HAP-1 (cell line): ENCODE data around the gene TAMALIN.

ENCODE experiments used
- DNase-seq, 2 experiments: peaks; one replicate each; pipeline ENCODE4 v3.0.0-alpha.2; 2016 to 2020; ENCODE audit warnings: low spot score in 2 of 2
- H3K27me3 ChIP-seq: fragments of 250-450 bp; sonication (Bioruptor Pico); 2 replicates; pipeline ENCODE4 v1.5.1; 2020; ENCODE audit warnings: low read depth, mild to moderate bottlenecking, moderate library complexity
- H3K36me3 ChIP-seq: fragments of 250-450 bp; sonication (Bioruptor Pico); replicated peaks from 2 replicates; pipeline ENCODE4 v1.5.1; 2020; ENCODE audit warnings: mild to moderate bottlenecking
- H3K4me1 ChIP-seq: fragments of 250-450 bp; sonication (Bioruptor Pico); 2 replicates; pipeline ENCODE4 v1.5.1; 2020; ENCODE audit warnings: mild to moderate bottlenecking
- H3K4me3 ChIP-seq: fragments of 250-450 bp; sonication (Bioruptor Pico); 2 replicates; pipeline ENCODE4 v1.5.1; 2020; ENCODE audit warnings: mild to moderate bottlenecking, moderate library complexity
- H3K9me3 ChIP-seq: fragments of 250-450 bp; sonication (Bioruptor Pico); 2 replicates; pipeline ENCODE4 v1.5.1; 2020; ENCODE audit warnings: mild to moderate bottlenecking, moderate library complexity
- in situ Hi-C: fragments of 300-500 bp; cut with MboI; formaldehyde crosslinking; loops from 3 replicates; pipeline ENCODE4 v1.14.3; 2020; ENCODE audit warnings: low sequenced_read_pairs, inconsistent platforms, mixed read lengths

Gene TAMALIN

DNA sequence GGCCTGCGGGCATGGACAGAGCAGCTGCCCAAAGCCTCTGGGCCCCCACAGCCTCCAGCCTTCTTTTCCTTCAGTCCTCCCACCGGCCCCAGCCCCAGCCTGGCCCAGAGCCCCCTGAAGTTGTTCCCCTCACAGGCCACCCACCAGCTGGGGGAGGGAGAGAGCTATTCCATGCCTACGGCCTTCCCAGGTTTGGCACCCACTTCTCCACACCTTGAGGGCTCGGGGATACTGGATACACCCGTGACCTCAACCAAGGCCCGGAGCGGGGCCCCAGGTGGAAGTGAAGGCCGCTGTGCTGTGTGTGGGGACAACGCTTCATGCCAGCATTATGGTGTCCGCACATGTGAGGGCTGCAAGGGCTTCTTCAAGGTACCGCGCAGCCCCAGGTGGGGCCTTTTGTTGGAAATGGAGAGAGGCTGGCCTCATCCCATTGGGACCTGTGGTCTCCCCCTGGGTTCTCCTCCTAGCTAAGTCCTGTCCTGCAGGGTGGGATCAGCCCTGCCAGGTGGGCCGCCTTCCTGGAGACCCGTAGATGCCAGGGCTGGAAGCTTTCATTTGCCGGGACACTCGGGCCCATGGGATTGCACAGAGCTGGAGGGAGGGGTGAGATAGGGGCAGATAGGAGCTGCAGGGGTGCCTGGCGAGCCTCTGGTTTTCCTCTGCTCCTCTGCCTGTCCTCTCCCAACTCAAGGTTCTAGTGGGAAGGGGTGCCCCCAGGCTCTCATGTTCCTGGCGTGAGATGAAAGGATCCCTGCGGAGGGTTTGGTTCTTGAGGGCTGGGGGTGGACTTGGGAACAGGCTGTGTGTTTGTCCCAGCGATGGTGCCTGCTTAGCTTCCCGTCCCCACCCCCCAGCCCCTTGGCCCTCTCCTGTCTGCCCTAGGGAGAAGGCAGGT is 48.3 kb downstream of the TAMALIN start:
- in situ Hi-C loops = no loop called here
- no peak for DNase-seq
- peaks cover 28% of the 10 kb centered on the region for H3K36me3 ChIP-seq
- no peaks in the 10 kb centered on the region for H3K27me3 ChIP-seq
- peaks cover 13% of the 10 kb centered on the region for H3K4me1 ChIP-seq
- no peaks in the 10 kb centered on the region for H3K9me3 ChIP-seq
- H3K4me3 ChIP-seq = no peak overlapping the region

GRCh38 chr12:52055731-52056711 is 49.3 kb downstream of the TAMALIN start:
- Histone ChIP-seq H3K36me3 (peaks cover 28% of the 10 kb centered on the region), H3K27me3 (no peaks in the 10 kb centered on the region), H3K9me3 (no peaks in the 10 kb centered on the region), H3K4me3 (no peak overlapping the region), H3K4me1 (peaks cover 6% of the 10 kb centered on the region; the same call in 1 of the 2 replicates)
- in situ Hi-C loops = no loop called here
- DNase-seq = no peak

- H3K9me3 ChIP-seq = no peaks in the 10 kb centered on the region
- H3K4me1 ChIP-seq = no peaks in the 10 kb centered on the region
- DNase-seq = no peak
- in situ Hi-C loops = no loop called here
- peaks cover 28% of the 10 kb centered on the region for H3K36me3 ChIP-seq
- no peak overlapping the region for H3K4me3 ChIP-seq
- no peaks in the 10 kb centered on the region for H3K27me3 ChIP-seq
These were observed 50.3 kb downstream of the TAMALIN start for GRCh38 chr12:52056801-52057637.

- Histone ChIP-seq H3K4me3 (no peak overlapping the region), H3K27me3 (no peaks in the 10 kb centered on the region), H3K9me3 (no peaks in the 10 kb centered on the region), H3K4me1 (no peaks in the 10 kb centered on the region), H3K36me3 (peaks cover 28% of the 10 kb centered on the region)
- no peak for DNase-seq
- in situ Hi-C loops = no loop called here
These were observed 51.2 kb downstream of the TAMALIN start for GRCh38 chr12:52057638-52058576.

GRCh38 chr12:52058631-52059361 is 52.0 kb downstream of the TAMALIN start:
- Histone ChIP-seq H3K36me3 (peaks cover 28% of the 10 kb centered on the region), H3K27me3 (no peaks in the 10 kb centered on the region), H3K4me3 (no peak overlapping the region), H3K9me3 (no peaks in the 10 kb centered on the region), H3K4me1 (no peaks in the 10 kb centered on the region)
- no peak for DNase-seq
- in situ Hi-C loops = no loop called here

DNA sequence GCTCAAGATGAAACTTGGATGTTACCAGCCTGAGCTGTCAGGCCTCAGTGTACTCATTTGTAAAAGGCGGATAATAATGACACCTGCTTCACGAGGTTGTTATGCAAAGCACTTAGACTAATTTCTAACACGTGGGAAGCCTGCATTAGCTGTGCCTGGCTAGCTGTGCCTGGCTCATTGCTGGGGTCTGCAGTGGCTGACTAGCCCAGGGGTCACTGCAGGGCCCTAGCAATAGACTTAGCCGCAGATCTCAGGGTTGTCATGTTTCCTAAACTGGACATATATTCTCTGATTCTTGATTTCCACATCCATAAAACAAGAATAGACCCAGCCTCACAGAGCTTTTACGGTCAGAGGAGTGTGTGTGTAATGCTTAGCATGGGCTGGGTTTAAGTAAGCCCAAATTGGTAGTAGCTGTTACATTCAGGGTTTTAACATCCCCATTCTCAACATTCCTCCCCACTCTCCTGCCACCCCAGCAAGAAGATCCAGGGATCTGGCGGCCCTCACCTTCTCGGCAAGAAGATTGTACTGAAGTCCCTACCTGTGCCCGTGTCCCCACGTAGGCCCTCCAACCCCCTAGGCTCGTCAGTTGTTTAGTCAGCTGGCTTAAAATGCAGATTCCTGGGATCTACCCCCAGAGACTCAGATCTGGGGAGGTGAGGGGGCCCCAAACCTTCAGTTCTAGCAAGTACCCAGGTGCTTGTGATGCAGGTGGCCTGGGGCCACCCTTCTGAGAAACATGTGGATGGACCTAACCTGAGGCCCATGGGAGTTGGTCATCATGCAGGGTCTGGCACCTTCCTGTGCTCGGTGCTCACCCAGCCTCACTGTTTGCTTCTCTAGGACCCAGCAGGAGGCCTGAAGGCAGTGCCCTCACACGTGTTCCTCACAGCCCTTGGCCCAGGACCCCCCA is 53.1 kb downstream of the TAMALIN start:
- in situ Hi-C loops = no loop called here
- no peak for DNase-seq
- H3K4me1 ChIP-seq = no peaks in the 10 kb centered on the region
- H3K36me3 ChIP-seq = peaks cover 22% of the 10 kb centered on the region
- no peak overlapping the region for H3K4me3 ChIP-seq
- H3K9me3 ChIP-seq = no peaks in the 10 kb centered on the region
- H3K27me3 ChIP-seq = no peaks in the 10 kb centered on the region

GRCh38 chr12:52060498-52061177 is 53.9 kb downstream of the TAMALIN start:
- H3K36me3 ChIP-seq = peaks cover 19% of the 10 kb centered on the region
- in situ Hi-C loops = no loop called here
- no peaks in the 10 kb centered on the region for H3K4me1 ChIP-seq

DNA sequence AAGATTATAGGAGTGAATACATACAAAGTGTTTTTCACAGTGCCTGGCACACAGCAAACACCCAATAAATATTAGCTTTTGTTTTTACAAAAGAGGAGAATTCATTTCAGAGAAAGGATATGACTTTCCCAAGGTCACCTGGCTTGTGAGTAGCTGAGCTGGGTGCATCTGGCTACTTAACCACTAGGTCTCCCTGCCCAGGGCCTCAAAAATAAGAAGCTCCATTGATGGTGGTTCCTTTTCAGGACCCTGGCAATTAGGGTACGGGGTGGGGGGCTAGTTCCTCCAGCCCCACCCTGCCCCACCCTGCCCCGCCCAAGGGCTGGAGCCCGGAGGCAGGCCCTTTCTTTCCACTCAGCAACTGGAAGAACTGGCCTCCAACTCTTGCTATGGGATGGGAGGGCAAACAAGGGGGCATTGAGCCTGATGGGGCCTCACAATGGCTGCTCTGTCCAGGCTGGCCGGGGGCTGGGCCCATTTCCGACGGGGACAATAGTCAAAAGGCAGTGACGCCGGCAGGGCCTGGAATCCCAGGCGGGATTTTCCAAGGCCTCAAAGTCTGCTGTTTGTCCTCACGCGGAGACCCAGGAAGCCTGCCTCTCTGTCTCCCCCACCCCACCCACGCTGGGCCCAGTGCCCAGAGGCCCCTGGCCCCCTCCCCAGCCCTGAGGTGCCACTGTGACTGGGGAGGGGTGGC is 54.9 kb downstream of the TAMALIN start:
- Histone ChIP-seq H3K4me1 (no peaks in the 10 kb centered on the region), H3K27me3 (no peaks in the 10 kb centered on the region)
- in situ Hi-C loops = no loop called here

More at GRCh38 chr12:52060498-52061177, 53.9 kb downstream of the TAMALIN start:
- no peaks in the 10 kb centered on the region for H3K9me3 ChIP-seq
- no peaks in the 10 kb centered on the region for H3K27me3 ChIP-seq
- DNase-seq = no peak
- H3K4me3 ChIP-seq = no peak overlapping the region

DNA sequence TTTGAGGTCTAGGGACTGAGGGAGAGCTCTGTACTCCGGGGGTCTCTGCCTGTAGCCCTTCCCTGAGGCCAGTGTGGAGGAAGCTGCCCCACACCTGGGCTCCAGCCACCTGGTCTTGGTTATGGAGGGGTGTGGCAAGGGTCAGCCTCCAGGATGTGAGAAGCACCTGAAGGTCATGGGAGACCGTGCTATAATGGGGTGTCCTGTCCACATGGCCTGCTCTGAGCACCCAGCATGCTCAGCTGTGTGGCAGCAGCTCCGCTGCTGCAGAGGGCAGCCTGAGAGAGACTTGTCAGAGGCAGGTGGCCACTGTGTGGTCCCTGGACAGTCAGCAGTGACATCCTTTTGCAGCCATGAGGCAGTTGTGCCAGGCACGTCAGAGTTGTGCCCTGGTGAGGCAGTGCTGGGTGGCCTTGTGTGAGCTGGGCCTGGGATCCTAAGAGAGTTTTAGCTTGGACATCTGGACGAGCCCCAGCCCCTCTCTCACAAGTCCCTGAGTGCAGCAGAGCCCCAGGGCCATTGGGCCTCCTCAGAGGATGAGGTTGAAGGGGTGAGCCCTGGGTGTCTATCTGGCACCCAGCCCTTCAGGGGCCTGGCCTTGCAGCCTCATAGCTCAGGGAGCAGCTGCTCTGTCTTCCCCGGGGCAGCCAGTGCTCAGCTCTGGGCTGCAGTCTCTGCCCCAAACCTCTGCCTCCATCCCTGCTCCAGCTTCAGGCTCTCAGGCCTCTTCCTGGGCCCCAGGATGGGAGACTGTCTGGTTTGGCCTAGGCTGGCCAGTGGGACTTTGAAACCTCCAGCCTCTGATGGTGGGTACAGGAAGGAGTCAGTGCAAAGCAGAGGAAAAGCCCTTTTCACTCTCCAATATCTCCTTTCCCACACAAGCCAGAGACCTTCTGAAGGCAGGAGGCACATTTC is 55.7 kb downstream of the TAMALIN start:
- in situ Hi-C loops = no loop called here
- DNase-seq = no peak

More for the DNA sequence above, 54.9 kb downstream of the TAMALIN start:
- Histone ChIP-seq H3K36me3 (peaks cover 17% of the 10 kb centered on the region), H3K9me3 (no peaks in the 10 kb centered on the region), H3K4me3 (no peak overlapping the region)
- DNase-seq = no peak

More for the DNA sequence above, 55.7 kb downstream of the TAMALIN start:
- H3K9me3 ChIP-seq = no peaks in the 10 kb centered on the region
- no peak overlapping the region for H3K4me3 ChIP-seq
- H3K36me3 ChIP-seq = peaks cover 10% of the 10 kb centered on the region
- no peaks in the 10 kb centered on the region for H3K27me3 ChIP-seq
- H3K4me1 ChIP-seq = no peaks in the 10 kb centered on the region
